GM12801 (cell line): Measurements from ENCODE around the gene FNBP1.

Experiments used
- TF ChIP-seq, protein P1 (sequence below): IDR thresholded peaks from one replicate; pipeline ENCODE4 v1.5.1; 2011; ENCODE audit warnings: control low read depth; ENCODE audit not compliant: insufficient read length; ENCODE audit errors: extremely low read depth

The FNBP1 gene

GRCh38 chr9:130036099-130036498 is 6.9 kb downstream of the FNBP1 start:
- TF ChIP-seq, protein P1, sequence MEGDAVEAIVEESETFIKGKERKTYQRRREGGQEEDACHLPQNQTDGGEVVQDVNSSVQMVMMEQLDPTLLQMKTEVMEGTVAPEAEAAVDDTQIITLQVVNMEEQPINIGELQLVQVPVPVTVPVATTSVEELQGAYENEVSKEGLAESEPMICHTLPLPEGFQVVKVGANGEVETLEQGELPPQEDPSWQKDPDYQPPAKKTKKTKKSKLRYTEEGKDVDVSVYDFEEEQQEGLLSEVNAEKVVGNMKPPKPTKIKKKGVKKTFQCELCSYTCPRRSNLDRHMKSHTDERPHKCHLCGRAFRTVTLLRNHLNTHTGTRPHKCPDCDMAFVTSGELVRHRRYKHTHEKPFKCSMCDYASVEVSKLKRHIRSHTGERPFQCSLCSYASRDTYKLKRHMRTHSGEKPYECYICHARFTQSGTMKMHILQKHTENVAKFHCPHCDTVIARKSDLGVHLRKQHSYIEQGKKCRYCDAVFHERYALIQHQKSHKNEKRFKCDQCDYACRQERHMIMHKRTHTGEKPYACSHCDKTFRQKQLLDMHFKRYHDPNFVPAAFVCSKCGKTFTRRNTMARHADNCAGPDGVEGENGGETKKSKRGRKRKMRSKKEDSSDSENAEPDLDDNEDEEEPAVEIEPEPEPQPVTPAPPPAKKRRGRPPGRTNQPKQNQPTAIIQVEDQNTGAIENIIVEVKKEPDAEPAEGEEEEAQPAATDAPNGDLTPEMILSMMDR: no peak

- TF ChIP-seq, protein P1: no peak
Observed at GRCh38 chr9:130034570-130034969, 8.4 kb downstream of the FNBP1 start.

DNA sequence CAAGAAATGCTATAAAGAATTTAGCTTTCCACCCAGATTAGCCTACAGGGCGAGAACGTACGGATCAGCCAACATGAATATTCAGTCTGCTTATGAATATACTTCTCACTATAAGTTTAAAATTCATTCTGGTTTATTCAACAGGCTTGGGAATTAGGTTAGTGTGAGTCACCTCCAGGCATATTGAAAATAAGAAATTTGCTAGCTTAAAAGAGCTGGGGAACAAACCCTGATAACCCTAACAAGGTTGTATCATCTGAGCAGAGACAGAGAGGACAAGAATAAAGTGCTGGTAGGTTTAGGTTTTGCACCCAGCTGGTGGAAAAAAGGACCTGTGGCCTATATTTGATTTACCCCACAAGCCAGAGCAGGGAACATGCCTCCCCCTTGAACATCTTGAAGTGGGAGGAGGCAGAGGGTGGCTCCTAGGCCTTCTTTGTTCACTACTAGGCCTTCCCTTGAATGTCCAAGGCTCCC is 12.3 kb downstream of the FNBP1 start:
- TF ChIP-seq, protein P1: no peak

GRCh38 chr9:130029223-130029973 is 13.6 kb downstream of the FNBP1 start:
- TF ChIP-seq, protein P1: no peak

DNA sequence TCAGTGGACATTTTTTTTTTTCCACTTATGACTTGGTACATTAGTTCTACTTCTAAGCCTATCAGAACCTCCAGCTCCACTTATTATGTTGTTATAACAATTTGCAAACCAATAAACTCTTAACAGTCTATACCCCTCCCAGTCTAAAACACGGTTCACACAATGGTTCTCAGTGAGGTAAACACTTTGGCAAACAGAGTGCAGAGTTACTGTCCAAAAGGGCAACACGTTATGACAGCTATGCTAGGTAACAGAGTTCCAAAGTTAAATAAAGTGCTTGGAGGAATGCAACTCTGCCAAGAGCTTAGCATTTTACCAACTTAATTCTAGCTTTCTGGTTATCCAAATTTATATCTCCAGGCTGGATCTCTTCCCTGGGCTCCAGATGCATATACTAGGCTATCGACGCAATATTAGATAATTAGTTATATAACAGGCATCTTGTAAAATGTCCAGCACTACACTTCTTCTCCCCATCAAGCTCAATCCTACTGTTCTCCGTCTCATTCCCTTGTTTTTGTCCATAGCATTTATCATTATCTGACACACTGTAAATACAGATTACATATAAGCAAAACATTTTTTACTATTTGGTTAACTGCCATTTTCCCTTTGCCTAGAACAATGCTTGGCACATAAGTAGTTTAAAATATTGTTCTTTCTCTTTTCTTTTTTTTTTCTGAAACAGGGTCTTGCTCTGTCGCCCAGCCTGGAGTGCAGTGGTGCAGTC is 14.3 kb downstream of the FNBP1 start:
- TF ChIP-seq, protein P1: no peak

GRCh38 chr9:130027533-130028365 is 15.2 kb downstream of the FNBP1 start:
- TF ChIP-seq, protein P1: no peak
